ENCODE measurements around the gene MNDA.

DNA sequence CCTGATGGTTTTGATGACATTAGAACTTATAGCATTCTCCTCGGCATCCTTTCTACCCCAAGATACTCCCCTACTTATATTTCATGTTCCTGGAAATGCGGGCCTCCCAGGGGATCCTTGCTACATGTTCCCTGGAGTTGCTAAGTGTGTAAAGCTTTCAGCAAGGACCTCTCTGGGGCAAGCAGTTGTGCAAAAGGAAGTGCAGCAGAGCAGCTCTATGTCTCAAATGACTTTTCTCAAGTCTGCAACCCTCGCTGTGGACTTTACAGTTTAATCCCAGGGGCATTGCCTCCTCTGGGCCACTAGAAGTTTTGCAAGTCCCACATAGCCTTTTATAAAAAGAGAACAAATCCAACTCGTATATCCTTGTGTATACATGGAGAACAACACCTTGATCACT, 20.8 kb upstream of the MNDA start:
- TF ChIP-seq, protein P1, sequence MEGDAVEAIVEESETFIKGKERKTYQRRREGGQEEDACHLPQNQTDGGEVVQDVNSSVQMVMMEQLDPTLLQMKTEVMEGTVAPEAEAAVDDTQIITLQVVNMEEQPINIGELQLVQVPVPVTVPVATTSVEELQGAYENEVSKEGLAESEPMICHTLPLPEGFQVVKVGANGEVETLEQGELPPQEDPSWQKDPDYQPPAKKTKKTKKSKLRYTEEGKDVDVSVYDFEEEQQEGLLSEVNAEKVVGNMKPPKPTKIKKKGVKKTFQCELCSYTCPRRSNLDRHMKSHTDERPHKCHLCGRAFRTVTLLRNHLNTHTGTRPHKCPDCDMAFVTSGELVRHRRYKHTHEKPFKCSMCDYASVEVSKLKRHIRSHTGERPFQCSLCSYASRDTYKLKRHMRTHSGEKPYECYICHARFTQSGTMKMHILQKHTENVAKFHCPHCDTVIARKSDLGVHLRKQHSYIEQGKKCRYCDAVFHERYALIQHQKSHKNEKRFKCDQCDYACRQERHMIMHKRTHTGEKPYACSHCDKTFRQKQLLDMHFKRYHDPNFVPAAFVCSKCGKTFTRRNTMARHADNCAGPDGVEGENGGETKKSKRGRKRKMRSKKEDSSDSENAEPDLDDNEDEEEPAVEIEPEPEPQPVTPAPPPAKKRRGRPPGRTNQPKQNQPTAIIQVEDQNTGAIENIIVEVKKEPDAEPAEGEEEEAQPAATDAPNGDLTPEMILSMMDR (conservative IDR thresholded peaks at IDR 0.05): no peak
- no peak for TF ChIP-seq EZH2 (IDR thresholded peaks at IDR 0.05; ENCODE audit: low read depth)
